Measurements from ENCODE around the gene ZNF407. TPM values are rescaled to one million over a fixed set of nuclear protein-coding genes. Genes with fewer than 3 reads are reported as not detected.

Gene ZNF407
- total RNA-seq, 1 donor from 2014 or later = 9.0 TPM

DNA sequence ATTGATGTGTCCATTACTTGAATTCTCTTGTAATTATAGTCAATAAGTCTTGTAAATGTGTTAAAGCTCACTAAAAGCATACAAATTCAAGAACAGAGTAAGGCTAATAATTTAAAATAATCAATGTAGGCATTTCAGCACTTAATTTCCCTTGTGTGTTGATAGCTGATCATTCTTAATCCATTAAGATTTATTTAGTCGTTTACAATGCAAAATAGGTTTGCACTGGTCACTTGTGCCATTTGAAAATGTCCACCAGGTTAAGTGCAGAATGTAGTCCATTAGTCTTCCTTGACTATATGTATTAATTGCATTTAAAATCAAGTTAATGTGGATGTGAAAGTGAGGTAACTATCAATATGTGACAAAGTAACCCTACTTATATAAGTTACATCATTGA is 39.4 kb downstream of the ZNF407 start:
- Histone ChIP-seq H3F3A (ENCODE audit: low read depth) (no peaks in the 10 kb centered on the region), H3K4me3 (no peak overlapping the region), H3K9me3 (ENCODE audit: low read depth) (no peaks in the 10 kb centered on the region), H3K36me3 (no peaks in the 10 kb centered on the region), H3K27me3 (no peaks in the 10 kb centered on the region), H3K4me1 (no peaks in the 10 kb centered on the region), H3K79me2 (ENCODE audit: low read depth) (no peaks in the 10 kb centered on the region), H3K4me2 (no peak overlapping the region), H4K20me1 (ENCODE audit: low read depth) (no peaks in the 10 kb centered on the region), H2AFZ (replicated peaks) (no peak overlapping the region), H3K9ac (no peak overlapping the region), H3K27ac (no peak overlapping the region)
- Mint-ChIP-seq H3K27ac (no peak overlapping the region), H3K4me3 (no peak overlapping the region), H3K9me3 (no peaks in the 10 kb centered on the region), H3K27me3 (ENCODE audit: insufficient read depth, low read depth) (peaks cover 2% of the 10 kb centered on the region), H3K36me3 (no peaks in the 10 kb centered on the region), H3K4me1 (no peaks in the 10 kb centered on the region)
- TF ChIP-seq, protein P1, sequence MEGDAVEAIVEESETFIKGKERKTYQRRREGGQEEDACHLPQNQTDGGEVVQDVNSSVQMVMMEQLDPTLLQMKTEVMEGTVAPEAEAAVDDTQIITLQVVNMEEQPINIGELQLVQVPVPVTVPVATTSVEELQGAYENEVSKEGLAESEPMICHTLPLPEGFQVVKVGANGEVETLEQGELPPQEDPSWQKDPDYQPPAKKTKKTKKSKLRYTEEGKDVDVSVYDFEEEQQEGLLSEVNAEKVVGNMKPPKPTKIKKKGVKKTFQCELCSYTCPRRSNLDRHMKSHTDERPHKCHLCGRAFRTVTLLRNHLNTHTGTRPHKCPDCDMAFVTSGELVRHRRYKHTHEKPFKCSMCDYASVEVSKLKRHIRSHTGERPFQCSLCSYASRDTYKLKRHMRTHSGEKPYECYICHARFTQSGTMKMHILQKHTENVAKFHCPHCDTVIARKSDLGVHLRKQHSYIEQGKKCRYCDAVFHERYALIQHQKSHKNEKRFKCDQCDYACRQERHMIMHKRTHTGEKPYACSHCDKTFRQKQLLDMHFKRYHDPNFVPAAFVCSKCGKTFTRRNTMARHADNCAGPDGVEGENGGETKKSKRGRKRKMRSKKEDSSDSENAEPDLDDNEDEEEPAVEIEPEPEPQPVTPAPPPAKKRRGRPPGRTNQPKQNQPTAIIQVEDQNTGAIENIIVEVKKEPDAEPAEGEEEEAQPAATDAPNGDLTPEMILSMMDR (IDR thresholded peaks at IDR 0.05) = no peak
- TF ChIP-seq EZH2phosphoT487 (IDR thresholded peaks at IDR 0.05) (no peak), EZH2 (IDR thresholded peaks at IDR 0.05) (no peak)
- DNase-seq (ENCODE audit: low spot score) = no peak

DNA sequence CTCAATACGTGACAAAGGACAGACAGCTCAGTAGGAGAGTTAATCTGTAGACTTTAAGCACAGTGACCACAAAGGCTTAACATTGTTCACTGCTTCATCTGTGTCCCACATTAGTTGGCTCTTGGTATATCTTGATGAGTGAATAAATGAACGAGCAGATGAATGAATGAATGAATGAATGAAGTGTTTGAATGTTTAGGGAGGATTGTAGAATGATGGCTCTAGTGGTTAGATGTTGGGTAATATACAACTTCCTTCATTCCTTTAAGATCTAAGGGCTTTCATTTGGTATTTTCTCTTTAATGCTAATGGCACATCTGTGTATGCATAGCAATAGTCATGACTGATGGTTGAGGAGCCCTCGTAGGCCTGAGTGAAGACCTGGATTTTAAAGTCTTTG is 40.5 kb downstream of the ZNF407 start:
- Mint-ChIP-seq H3K36me3 (no peaks in the 10 kb centered on the region), H3K9me3 (no peaks in the 10 kb centered on the region), H3K4me3 (no peak overlapping the region), H3K27me3 (ENCODE audit: insufficient read depth, low read depth) (peaks cover 2% of the 10 kb centered on the region), H3K27ac (no peak overlapping the region), H3K4me1 (no peaks in the 10 kb centered on the region)
- Histone ChIP-seq H3K4me3 (no peak overlapping the region), H2AFZ (replicated peaks) (no peak overlapping the region), H3K27me3 (no peaks in the 10 kb centered on the region), H3K27ac (no peak overlapping the region), H3K79me2 (ENCODE audit: low read depth) (no peaks in the 10 kb centered on the region), H3K9me3 (ENCODE audit: low read depth) (no peaks in the 10 kb centered on the region), H4K20me1 (ENCODE audit: low read depth) (no peaks in the 10 kb centered on the region), H3K9ac (no peak overlapping the region), H3F3A (ENCODE audit: low read depth) (no peaks in the 10 kb centered on the region), H3K4me1 (no peaks in the 10 kb centered on the region), H3K36me3 (no peaks in the 10 kb centered on the region), H3K4me2 (no peak overlapping the region)
- TF ChIP-seq EZH2 (IDR thresholded peaks at IDR 0.05) = no peak
- no peak for TF ChIP-seq EZH2phosphoT487 (IDR thresholded peaks at IDR 0.05)
- TF ChIP-seq, protein P1 (IDR thresholded peaks at IDR 0.05) = no peak
- peak; percentile 11 for DNase-seq (ENCODE audit: low spot score)

DNA sequence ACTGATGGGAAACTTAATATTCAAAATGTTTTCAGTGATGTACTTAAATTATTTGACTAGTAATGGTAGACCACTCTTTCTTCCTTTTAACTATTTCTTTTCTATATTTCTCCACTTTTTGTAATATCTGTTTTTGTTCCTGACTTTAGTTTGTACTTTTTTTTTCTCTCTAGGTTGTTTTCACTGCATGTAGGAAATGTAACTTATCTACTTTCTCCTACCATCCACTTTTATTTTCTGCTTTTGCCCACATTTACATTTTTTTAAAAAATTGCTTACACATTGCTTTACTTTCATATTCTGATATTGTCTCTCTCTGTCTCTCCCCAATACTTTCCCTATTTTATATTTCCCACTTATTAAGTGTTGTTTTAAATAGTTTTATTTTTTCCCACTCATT is 47.0 kb downstream of the ZNF407 start:
- H3K36me3 Mint-ChIP-seq = no peaks in the 10 kb centered on the region
- no peak overlapping the region for H2AFZ ChIP-seq (replicated peaks)
- no peaks in the 10 kb centered on the region for H3K36me3 ChIP-seq
- H3K27me3 ChIP-seq = no peaks in the 10 kb centered on the region
- no peak overlapping the region for H3K9ac ChIP-seq
- H3K27ac ChIP-seq = no peak overlapping the region
- no peak for DNase-seq (ENCODE audit: low spot score)
- no peaks in the 10 kb centered on the region for H3K4me1 Mint-ChIP-seq
- H3K9me3 ChIP-seq (ENCODE audit: low read depth) = no peaks in the 10 kb centered on the region
- H3K4me3 ChIP-seq = no peak overlapping the region
- H4K20me1 ChIP-seq (ENCODE audit: low read depth) = no peaks in the 10 kb centered on the region
- TF ChIP-seq, protein P1 (IDR thresholded peaks at IDR 0.05) = no peak
- TF ChIP-seq EZH2phosphoT487 (IDR thresholded peaks at IDR 0.05) (no peak), EZH2 (IDR thresholded peaks at IDR 0.05) (no peak)
- no peak overlapping the region for H3K4me2 ChIP-seq
- H3K27me3 Mint-ChIP-seq (ENCODE audit: insufficient read depth, low read depth) = no peaks in the 10 kb centered on the region
- no peaks in the 10 kb centered on the region for H3K79me2 ChIP-seq (ENCODE audit: low read depth)
- no peak overlapping the region for H3K27ac Mint-ChIP-seq
- no peak overlapping the region for H3K4me3 Mint-ChIP-seq
- no peaks in the 10 kb centered on the region for H3F3A ChIP-seq (ENCODE audit: low read depth)
- H3K9me3 Mint-ChIP-seq = no peaks in the 10 kb centered on the region
- no peaks in the 10 kb centered on the region for H3K4me1 ChIP-seq

Measured in neural progenitor cell (in vitro differentiated cells).